Measurements from ENCODE around the gene CNN3. TPM values are rescaled to one million over a fixed set of nuclear protein-coding genes. Genes with fewer than 3 reads are reported as not detected.

The CNN3 gene
- total and polyA plus RNA-seq, 2 donors (not counting 1 experiment from before 2014, with no cell fraction given) = 2.3 to 17.2 TPM

- H3K27ac ChIP-seq (ENCODE audit: low read length in 2 of 2) = no peak overlapping the region
- no peak overlapping the region for H3K4me3 ChIP-seq (ENCODE audit: control extremely low read depth in 1 of 5, extremely low read depth in 1 of 5, insufficient read depth in 1 of 5, low read depth in 2 of 5, low read length in 4 of 5)
- Mint-ChIP-seq H3K9me3 (ENCODE audit: insufficient read depth) (no peaks in the 10 kb centered on the region), H3K4me3 (no peak overlapping the region), H3K4me1 (no peaks in the 10 kb centered on the region), H3K27me3 (peaks cover 16% of the 10 kb centered on the region), H3K27ac (no peak overlapping the region)
- 95% methylated on average over 3 of the region's 3 CpGs for WGBS (ENCODE audit: insufficient coverage)
- intact Hi-C loops (cut with micrococcal nuclease) = no loop called here
- peaks cover 0 to 3% (median 0%) of the 10 kb centered on the region in 4 experiments for H3K27me3 ChIP-seq (replicated peaks in 1 of 4; ENCODE audit: control extremely low read depth in 1 of 4, control insufficient read depth in 3 of 4, insufficient read depth in 4 of 4, low read length in 3 of 4)
- no peaks in the 10 kb centered on the region for H3K4me1 ChIP-seq (ENCODE audit: control insufficient read depth in 2 of 2, insufficient read depth in 2 of 2, low read length in 2 of 2)
- no peaks in the 10 kb centered on the region for H3K9me3 ChIP-seq (ENCODE audit: control extremely low read depth in 1 of 3, control insufficient read depth in 2 of 3, insufficient read depth in 1 of 3, low read length in 2 of 3)
- H3K4me2 ChIP-seq (replicated peaks; ENCODE audit: low read depth, low read length, poor library complexity, severe bottlenecking) = no peak overlapping the region
- ATAC-seq (ENCODE audit: low read depth) (no peak), DNase-seq (no peak)
- no peaks in the 10 kb centered on the region for H3K36me3 ChIP-seq (replicated peaks in 1 of 2; ENCODE audit: control extremely low read depth in 1 of 2, control insufficient read depth in 1 of 2, extremely low read depth in 1 of 2, insufficient read depth in 2 of 2, low read length in 1 of 2)
- no peak overlapping the region for H3K9ac ChIP-seq (ENCODE audit: low read length)
- TF ChIP-seq CTCF (IDR thresholded peaks at IDR 0.05) (no peak), EZH2 (IDR thresholded peaks at IDR 0.05; ENCODE audit: borderline replicate concordance, insufficient read depth, low read depth, low read length, poor library complexity, severe bottlenecking) (no peak)
- H2AFZ ChIP-seq (ENCODE audit: insufficient read depth, low read depth, low read length, poor library complexity, severe bottlenecking) = no peak overlapping the region
- ChIA-PET CTCF (interaction anchor here (1.9 kb wide), 1 partner anchor 103 kb away, joined by 4 read pairs; no protein-coding TSS in a partner anchor), POLR2A (no interaction called here)
- H3K79me2 ChIP-seq (ENCODE audit: control insufficient read depth, insufficient read depth, low read length) = no peaks in the 10 kb centered on the region
- H4K20me1 ChIP-seq (ENCODE audit: control insufficient read depth, insufficient read depth, low read length, poor library complexity, severe bottlenecking) = no peaks in the 10 kb centered on the region
Observed at GRCh38 chr1:94940738-94941137, 13.8 kb upstream of the CNN3 start.

- no peak for DNase-seq
- intact Hi-C loops (cut with micrococcal nuclease) = no loop called here
- Histone ChIP-seq H3K27ac (ENCODE audit: low read length in 2 of 2) (no peak overlapping the region), H3K9ac (ENCODE audit: low read length) (no peak overlapping the region), H3K4me3 (ENCODE audit: control extremely low read depth in 1 of 5, extremely low read depth in 1 of 5, insufficient read depth in 1 of 5, low read depth in 2 of 5, low read length in 4 of 5) (no peak overlapping the region), H3K36me3 (replicated peaks in 1 of 2; ENCODE audit: control extremely low read depth in 1 of 2, control insufficient read depth in 1 of 2, extremely low read depth in 1 of 2, insufficient read depth in 2 of 2, low read length in 1 of 2) (no peaks in the 10 kb centered on the region), H3K79me2 (ENCODE audit: control insufficient read depth, insufficient read depth, low read length) (no peaks in the 10 kb centered on the region), H3K27me3 (replicated peaks in 1 of 4; ENCODE audit: control extremely low read depth in 1 of 4, control insufficient read depth in 3 of 4, insufficient read depth in 4 of 4, low read length in 3 of 4) (no peaks in the 10 kb centered on the region), H3K4me1 (ENCODE audit: control insufficient read depth in 2 of 2, insufficient read depth in 2 of 2, low read length in 2 of 2) (no peaks in the 10 kb centered on the region), H3K9me3 (ENCODE audit: control extremely low read depth in 1 of 3, control insufficient read depth in 2 of 3, insufficient read depth in 1 of 3, low read length in 2 of 3) (no peaks in the 10 kb centered on the region), H4K20me1 (ENCODE audit: control insufficient read depth, insufficient read depth, low read length, poor library complexity, severe bottlenecking) (no peaks in the 10 kb centered on the region), H2AFZ (ENCODE audit: insufficient read depth, low read depth, low read length, poor library complexity, severe bottlenecking) (no peak overlapping the region), H3K4me2 (replicated peaks; ENCODE audit: low read depth, low read length, poor library complexity, severe bottlenecking) (no peak overlapping the region)
- no peak overlapping the region for H3K27ac Mint-ChIP-seq
- no peak for ATAC-seq (ENCODE audit: low read depth)
- H3K9me3 Mint-ChIP-seq (ENCODE audit: insufficient read depth) = no peaks in the 10 kb centered on the region
- ChIA-PET POLR2A (no interaction called here), CTCF (no interaction called here)
- no CpG with 5 or more reads among the region's 1 CpG for WGBS (ENCODE audit: insufficient coverage)
- peaks cover 5% of the 10 kb centered on the region for H3K27me3 Mint-ChIP-seq
- TF ChIP-seq CTCF (IDR thresholded peaks at IDR 0.05) = no peak
- no peak for TF ChIP-seq EZH2 (IDR thresholded peaks at IDR 0.05; ENCODE audit: borderline replicate concordance, insufficient read depth, low read depth, low read length, poor library complexity, severe bottlenecking)
- no peaks in the 10 kb centered on the region for H3K4me1 Mint-ChIP-seq
- no peak overlapping the region for H3K4me3 Mint-ChIP-seq
Observed at GRCh38 chr1:94937820-94938219, 10.9 kb upstream of the CNN3 start.

Measured in B cell (primary cell).